Stimulated activated effector memory CD8-positive, alpha-beta T cell treated with anti-CD3 and anti-CD28 coated beads, Interleukin-12 subunit alpha, Interleukin-12 subunit beta, amount 100 ng/mL, for 72 hours (primary cell): ENCODE measurements around the gene TMEM108.
A peak's percentile ranks its signal among the peaks of the same experiment; 100 is the strongest.
"Not testable (repeated sequence)": the region's sequence is repeated elsewhere in the genome, so short reads cannot be mapped to it uniquely, and the experiment has no call there.

Source experiments
- ATAC-seq: fragments of 150-1000 bp; cut with Tn5 transposase; 2 replicates; pipeline ENCODE4 v1.10.0; 2021
- DNase-seq, 2 donors: peaks; one replicate each; pipeline ENCODE4 v3.0.0; 2021 to 2022; ENCODE audit warnings: low spot score in 2 of 2
- H3K27ac Mint-ChIP-seq: one replicate; pipeline ENCODE4 v1.8.0; 2022; ENCODE audit warnings: mild to moderate bottlenecking, mixed read lengths
- H3K36me3 Mint-ChIP-seq: one replicate; pipeline ENCODE4 v1.8.0; 2022; ENCODE audit warnings: mild to moderate bottlenecking, mixed read lengths
- H3K4me1 Mint-ChIP-seq: one replicate; pipeline ENCODE4 v1.8.0; 2022; ENCODE audit warnings: mixed read lengths
- H3K4me3 Mint-ChIP-seq: one replicate; pipeline ENCODE4 v1.8.0; 2022; ENCODE audit warnings: mild to moderate bottlenecking, mixed read lengths
- H3K9me3 Mint-ChIP-seq: one replicate; pipeline ENCODE4 v1.8.0; 2022; ENCODE audit warnings: mixed read lengths

TMEM108 gene

GRCh38 chr3:133038089-133038730 is at the start of gene TMEM108:
TSS of gene TMEM108 (plus strand) at chr3:133038391.
- Mint-ChIP-seq H3K27ac (no peak within 1 kb of the TSS), H3K4me3 (no peak within 1 kb of the TSS), H3K36me3 (no peaks in the 10 kb centered on the region), H3K4me1 (no peaks in the 10 kb centered on the region), H3K9me3 (no peaks in the 10 kb centered on the region)
- peak in 1 of 2 donors; percentile 49 for DNase-seq
- ATAC-seq = peak; percentile 40

GRCh38 chr3:132995971-132996370 is 42.2 kb upstream of the TMEM108 start:
- Mint-ChIP-seq H3K4me3 (no peak overlapping the region), H3K27ac (no peak overlapping the region), H3K36me3 (no peaks in the 10 kb centered on the region), H3K9me3 (no peaks in the 10 kb centered on the region), H3K4me1 (no peaks in the 10 kb centered on the region)
- ATAC-seq (no peak), DNase-seq (no peak)

GRCh38 chr3:132997404-132998185 is 40.6 kb upstream of the TMEM108 start:
- Mint-ChIP-seq H3K9me3 (no peaks in the 10 kb centered on the region), H3K27ac (no peak overlapping the region)
- no peak for ATAC-seq

GRCh38 chr3:133005032-133005431 is 33.2 kb upstream of the TMEM108 start:
- not testable (repeated sequence) for H3K4me3 Mint-ChIP-seq, H3K9me3 Mint-ChIP-seq

More at GRCh38 chr3:132997404-132998185, 40.6 kb upstream of the TMEM108 start:
- Mint-ChIP-seq H3K36me3 (no peaks in the 10 kb centered on the region), H3K4me1 (no peaks in the 10 kb centered on the region), H3K4me3 (no peak overlapping the region)
- DNase-seq = no peak

GRCh38 chr3:133007601-133008000 is 30.6 kb upstream of the TMEM108 start:
- H3K4me3 Mint-ChIP-seq = no peak overlapping the region
- DNase-seq (no peak), ATAC-seq (no peak)
- H3K9me3 Mint-ChIP-seq = peaks cover 15% of the 10 kb centered on the region
- H3K36me3 Mint-ChIP-seq = no peaks in the 10 kb centered on the region
- H3K27ac Mint-ChIP-seq = no peak overlapping the region
- H3K4me1 Mint-ChIP-seq = no peaks in the 10 kb centered on the region

More at GRCh38 chr3:133005032-133005431, 33.2 kb upstream of the TMEM108 start:
- ATAC-seq, H3K4me1 Mint-ChIP-seq, H3K36me3 Mint-ChIP-seq, DNase-seq, H3K27ac Mint-ChIP-seq: not testable (repeated sequence)

- H3K4me1 Mint-ChIP-seq = no peaks in the 10 kb centered on the region
- ATAC-seq (no peak), DNase-seq (no peak)
- no peak overlapping the region for H3K4me3 Mint-ChIP-seq
- no peak overlapping the region for H3K27ac Mint-ChIP-seq
- no peaks in the 10 kb centered on the region for H3K36me3 Mint-ChIP-seq
- H3K9me3 Mint-ChIP-seq = peaks cover 16% of the 10 kb centered on the region
Measured at GRCh38 chr3:133014325-133014724, 23.9 kb upstream of the TMEM108 start.

- H3K4me3 Mint-ChIP-seq, H3K27ac Mint-ChIP-seq, H3K4me1 Mint-ChIP-seq, H3K36me3 Mint-ChIP-seq, ATAC-seq, DNase-seq: not testable (repeated sequence)
- H3K9me3 Mint-ChIP-seq = peaks cover 12% of the 10 kb centered on the region
Measured at GRCh38 chr3:133015573-133015972, 22.6 kb upstream of the TMEM108 start.

GRCh38 chr3:133016838-133017309 is 21.3 kb upstream of the TMEM108 start:
- Mint-ChIP-seq H3K4me1 (no peaks in the 10 kb centered on the region), H3K27ac (no peak overlapping the region), H3K36me3 (no peaks in the 10 kb centered on the region), H3K4me3 (no peak overlapping the region), H3K9me3 (peaks cover 7% of the 10 kb centered on the region)
- DNase-seq (no peak), ATAC-seq (no peak)

GRCh38 chr3:133018921-133019320 is 19.3 kb upstream of the TMEM108 start:
- DNase-seq (no peak), ATAC-seq (no peak)
- Mint-ChIP-seq H3K4me3 (no peak overlapping the region), H3K36me3 (no peaks in the 10 kb centered on the region), H3K4me1 (no peaks in the 10 kb centered on the region), H3K27ac (no peak overlapping the region), H3K9me3 (peaks cover 3% of the 10 kb centered on the region)

- DNase-seq (no peak), ATAC-seq (no peak)
- no peak overlapping the region for H3K27ac Mint-ChIP-seq
- H3K36me3 Mint-ChIP-seq = no peaks in the 10 kb centered on the region
- H3K4me1 Mint-ChIP-seq = no peaks in the 10 kb centered on the region
- H3K4me3 Mint-ChIP-seq = no peak overlapping the region
- H3K9me3 Mint-ChIP-seq = peaks cover 3% of the 10 kb centered on the region
Measured at GRCh38 chr3:133021206-133021605, 17.0 kb upstream of the TMEM108 start.

- Mint-ChIP-seq H3K4me3 (no peak overlapping the region), H3K4me1 (no peaks in the 10 kb centered on the region), H3K27ac (no peak overlapping the region), H3K9me3 (peaks cover 3% of the 10 kb centered on the region), H3K36me3 (no peaks in the 10 kb centered on the region)
- DNase-seq (no peak), ATAC-seq (no peak)
Measured at GRCh38 chr3:133023362-133023761, 14.8 kb upstream of the TMEM108 start.

- ATAC-seq (no peak), DNase-seq (no peak)
- Mint-ChIP-seq H3K4me1 (no peaks in the 10 kb centered on the region), H3K27ac (no peak overlapping the region), H3K4me3 (no peak overlapping the region), H3K36me3 (no peaks in the 10 kb centered on the region), H3K9me3 (no peaks in the 10 kb centered on the region)
Measured at GRCh38 chr3:133025546-133025945, 12.6 kb upstream of the TMEM108 start.

GRCh38 chr3:133032301-133032700 is 5.9 kb upstream of the TMEM108 start:
- DNase-seq (no peak), ATAC-seq (no peak)
- Mint-ChIP-seq H3K4me1 (no peaks in the 10 kb centered on the region), H3K27ac (no peak overlapping the region), H3K9me3 (no peaks in the 10 kb centered on the region), H3K36me3 (no peaks in the 10 kb centered on the region), H3K4me3 (no peak overlapping the region)

GRCh38 chr3:133037436-133037835 is 755 bp upstream of the TMEM108 start:
- Mint-ChIP-seq H3K27ac (no peak overlapping the region), H3K9me3 (no peaks in the 10 kb centered on the region), H3K4me1 (no peaks in the 10 kb centered on the region), H3K36me3 (no peaks in the 10 kb centered on the region), H3K4me3 (no peak overlapping the region)
- no peak for ATAC-seq
- no peak for DNase-seq

GRCh38 chr3:133038731-133039375 is 662 bp downstream of the TMEM108 start:
- ATAC-seq = peak; percentile 20
- Mint-ChIP-seq H3K4me1 (no peaks in the 10 kb centered on the region), H3K9me3 (no peaks in the 10 kb centered on the region), H3K36me3 (no peaks in the 10 kb centered on the region), H3K4me3 (no peak overlapping the region), H3K27ac (no peak overlapping the region)
- DNase-seq = no peak
